GM19025 (cell line): Measurements from ENCODE around the gene CRADD.
"Not testable (repeated sequence)": the region's sequence is repeated elsewhere in the genome, so short reads cannot be mapped to it uniquely, and the experiment has no call there.

Experiments
- ATAC-seq: cut with Tn5 transposase; IDR thresholded peaks from one replicate; pipeline ENCODE4 v1.9.1; 2021; ENCODE audit warnings: mild to moderate bottlenecking, low read depth, moderate library complexity; ENCODE audit not compliant: unreplicated experiment

The CRADD gene

DNA sequence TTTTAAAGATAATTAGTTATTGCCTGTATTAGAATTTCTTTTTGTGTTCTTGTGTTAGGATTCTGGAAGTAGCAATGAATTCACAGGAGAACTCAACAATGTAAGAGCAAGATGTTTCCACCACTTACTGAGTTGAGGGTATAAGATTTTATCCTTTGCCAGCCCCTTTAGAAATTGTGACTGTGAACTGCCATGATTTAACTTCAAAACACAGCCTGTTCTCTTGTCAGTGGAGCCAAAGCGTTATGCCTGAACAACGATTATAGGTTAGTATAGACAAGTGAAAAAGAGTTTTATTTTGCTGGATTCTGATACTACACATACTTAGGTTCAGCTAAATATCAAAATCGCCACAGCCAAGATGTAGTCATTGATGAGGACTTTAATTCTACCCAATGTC lies 101.6 kb downstream of the CRADD start:
- ATAC-seq: no peak

DNA sequence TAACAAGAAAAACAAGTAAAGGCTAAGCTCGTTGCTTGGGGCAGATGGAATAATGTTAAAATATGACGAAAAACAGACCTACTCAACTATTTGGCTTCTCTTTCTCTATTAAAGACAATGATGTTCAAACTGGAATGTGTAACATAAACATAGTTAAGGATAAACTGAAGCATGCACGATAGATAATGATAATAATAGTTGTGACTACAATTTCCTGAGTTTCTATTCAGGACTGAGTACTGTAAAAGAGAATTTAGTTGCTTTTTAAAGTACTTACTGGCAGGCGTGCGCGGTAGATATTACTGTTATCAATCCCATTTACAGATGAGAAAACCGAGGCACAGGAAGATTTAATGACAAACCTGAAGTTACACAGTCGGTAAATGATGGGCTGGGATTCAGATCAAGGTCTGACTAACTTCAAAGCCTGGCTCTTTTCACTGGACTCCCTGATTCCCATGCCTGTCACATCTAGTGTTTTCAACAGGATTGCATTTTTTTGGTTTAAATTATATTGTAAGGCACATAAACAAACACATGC lies 103.0 kb downstream of the CRADD start:
- ATAC-seq: no peak

DNA sequence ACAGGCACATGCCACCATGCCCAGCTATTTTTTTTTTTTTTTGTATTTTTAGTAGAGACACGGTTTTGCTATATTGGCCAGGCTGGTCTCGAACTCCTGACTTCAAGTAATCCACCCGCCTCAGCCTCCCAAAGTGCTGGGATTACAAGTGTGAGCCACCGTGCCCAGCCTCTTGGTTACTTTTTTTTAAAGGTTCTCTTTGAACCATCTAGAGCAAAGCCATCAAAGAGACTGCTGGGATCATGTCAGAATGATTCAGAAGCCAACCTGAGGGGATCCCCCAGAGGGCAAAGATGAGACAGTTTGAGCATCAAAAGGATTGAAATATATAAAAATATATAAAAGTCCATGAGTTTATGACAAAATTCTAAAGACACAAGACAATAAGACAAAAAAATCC lies 103.7 kb downstream of the CRADD start:
- not testable (repeated sequence) for ATAC-seq

DNA sequence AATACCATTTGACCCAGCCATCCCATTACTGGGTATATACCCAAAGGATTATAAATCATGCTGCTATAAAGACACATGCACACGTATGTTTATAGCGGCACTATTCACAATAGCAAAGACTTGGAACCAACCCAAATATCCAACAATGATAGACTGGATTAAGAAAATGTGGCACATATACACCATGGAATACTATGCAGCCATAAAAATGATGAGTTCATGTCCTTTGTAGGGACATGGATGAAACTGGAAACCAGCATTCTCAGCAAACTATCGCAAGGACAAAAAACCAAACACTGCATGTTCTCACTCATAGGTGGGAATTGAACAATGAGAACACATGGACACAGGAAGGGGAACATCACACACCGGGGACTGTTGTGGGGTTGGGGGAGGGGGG lies 104.8 kb downstream of the CRADD start:
- ATAC-seq: not testable (repeated sequence)

GRCh38 chr12:93782853-93783252 lies 105.7 kb downstream of the CRADD start:
- ATAC-seq: no peak

- ATAC-seq: no peak
Measured at GRCh38 chr12:93783832-93784231, 106.7 kb downstream of the CRADD start.

GRCh38 chr12:93784339-93785086 lies 107.3 kb downstream of the CRADD start:
- no peak for ATAC-seq

DNA sequence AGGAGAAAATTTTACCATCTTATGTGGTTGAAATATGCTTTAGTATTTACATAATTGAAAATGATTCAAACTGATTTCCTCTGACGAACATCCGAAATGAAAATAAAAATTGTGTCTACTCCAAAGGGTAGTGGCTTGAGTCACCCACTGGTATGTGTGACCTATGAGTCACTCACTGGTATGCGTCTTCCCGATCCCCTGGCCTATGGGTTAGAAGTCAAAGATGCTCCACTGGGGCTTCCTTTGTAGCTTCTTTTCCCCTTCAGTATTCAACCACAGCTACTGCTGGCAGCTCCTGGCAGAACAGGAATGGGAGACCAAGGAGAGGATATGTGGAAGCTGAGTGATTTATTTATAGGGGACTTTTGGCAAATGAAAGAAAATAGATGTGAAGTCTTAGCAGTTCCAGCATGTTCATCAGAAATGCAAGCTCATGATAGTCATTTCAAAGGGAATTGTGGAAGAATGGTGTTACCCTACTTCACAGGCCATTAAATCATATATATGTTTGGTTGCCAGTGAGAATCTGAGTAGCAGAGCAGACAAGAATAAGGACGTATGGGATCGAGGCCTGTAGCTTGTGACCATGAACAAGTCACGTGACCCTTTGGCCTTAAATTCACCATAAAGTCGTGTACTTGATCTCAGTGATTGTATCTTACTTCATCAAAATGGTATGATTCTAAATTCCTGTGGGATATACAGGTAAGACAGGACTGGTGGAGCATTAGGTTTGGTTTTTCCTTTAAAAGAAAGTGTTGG lies 108.3 kb downstream of the CRADD start:
- no peak for ATAC-seq

- no peak for ATAC-seq
Measured at GRCh38 chr12:93786656-93787397, 109.7 kb downstream of the CRADD start.

GRCh38 chr12:93788853-93789252 lies 111.7 kb downstream of the CRADD start:
- ATAC-seq: no peak

- no peak for ATAC-seq
Measured at GRCh38 chr12:93789767-93790166, 112.6 kb downstream of the CRADD start.

GRCh38 chr12:93790472-93791152 lies 113.4 kb downstream of the CRADD start:
- no peak for ATAC-seq

DNA sequence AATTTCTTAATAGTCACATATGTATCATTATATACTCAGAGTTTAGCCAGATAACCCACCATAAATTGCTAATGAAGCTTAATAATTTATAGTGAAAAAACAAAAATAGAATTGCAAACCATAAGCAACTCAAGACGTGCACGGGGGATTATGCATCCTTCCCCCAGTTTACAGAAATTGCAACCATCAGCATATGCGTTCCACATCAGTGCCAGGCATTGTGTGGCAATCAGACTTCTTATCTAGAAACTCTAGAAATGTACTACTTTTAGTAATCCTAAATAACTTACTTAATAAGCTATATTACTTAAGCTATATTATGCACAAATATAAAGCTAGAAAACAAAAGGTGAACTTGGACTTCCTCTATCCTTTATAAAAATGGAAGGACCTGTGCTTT lies 115.8 kb downstream of the CRADD start:
- no peak for ATAC-seq

DNA sequence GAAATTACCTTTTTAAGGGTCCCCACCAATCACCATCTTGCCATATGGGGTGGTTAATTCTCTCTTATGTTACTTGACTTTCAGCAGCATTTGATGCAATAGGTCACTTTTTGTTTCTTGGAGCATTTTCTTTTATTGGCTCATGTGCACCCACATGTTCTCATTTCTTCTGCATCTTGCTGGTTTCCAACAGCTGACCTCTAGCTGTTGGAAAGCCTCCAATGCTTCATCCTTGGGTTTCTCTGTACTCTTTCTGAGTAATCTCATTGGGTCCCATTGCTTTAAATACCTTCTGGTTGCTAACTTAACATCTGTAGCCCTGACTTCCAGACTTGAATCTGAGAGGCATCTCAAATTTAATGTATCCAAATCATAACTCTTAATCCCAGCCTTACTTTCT lies 116.8 kb downstream of the CRADD start:
- no peak for ATAC-seq

DNA sequence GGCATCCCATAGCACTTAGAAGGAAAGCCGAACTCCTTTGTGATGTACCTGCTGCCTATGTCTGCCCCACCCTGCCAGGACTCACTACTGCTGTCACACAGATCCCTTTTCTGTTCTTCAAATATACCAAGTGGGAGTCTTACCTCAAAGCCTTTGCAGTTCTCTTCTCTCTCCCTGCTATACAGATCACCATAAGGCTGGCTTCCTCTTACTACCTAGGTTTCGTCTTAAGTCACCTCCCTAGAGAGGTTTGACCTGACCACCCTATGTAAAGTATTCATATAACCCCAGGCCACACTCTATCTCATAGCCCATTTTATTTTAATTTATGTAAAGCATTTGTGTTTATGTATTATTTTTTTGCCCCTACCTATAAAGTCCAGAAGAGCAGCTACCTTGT lies 117.6 kb downstream of the CRADD start:
- no peak for ATAC-seq

DNA sequence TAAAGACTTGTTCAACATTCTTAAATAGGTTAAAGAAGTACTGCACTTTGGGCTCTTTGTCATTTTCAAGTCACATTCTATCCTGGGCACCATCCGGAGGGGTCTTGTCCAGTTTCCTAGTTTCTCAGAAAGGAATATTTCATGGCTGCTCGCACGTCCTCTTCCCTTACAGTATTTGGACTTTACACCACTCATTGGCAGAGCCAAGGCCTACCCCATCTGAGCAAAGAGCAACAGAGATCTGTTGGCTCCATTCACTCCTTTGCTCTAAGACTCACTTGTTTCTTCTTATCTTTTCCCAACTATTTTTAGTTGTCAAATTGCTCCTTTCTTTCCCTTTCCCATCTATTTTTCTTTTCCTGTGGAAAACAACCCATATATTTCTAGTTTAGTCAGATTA lies 118.2 kb downstream of the CRADD start:
- no peak for ATAC-seq

- ATAC-seq: no peak
Measured at GRCh38 chr12:93796729-93797128, 119.6 kb downstream of the CRADD start.

DNA sequence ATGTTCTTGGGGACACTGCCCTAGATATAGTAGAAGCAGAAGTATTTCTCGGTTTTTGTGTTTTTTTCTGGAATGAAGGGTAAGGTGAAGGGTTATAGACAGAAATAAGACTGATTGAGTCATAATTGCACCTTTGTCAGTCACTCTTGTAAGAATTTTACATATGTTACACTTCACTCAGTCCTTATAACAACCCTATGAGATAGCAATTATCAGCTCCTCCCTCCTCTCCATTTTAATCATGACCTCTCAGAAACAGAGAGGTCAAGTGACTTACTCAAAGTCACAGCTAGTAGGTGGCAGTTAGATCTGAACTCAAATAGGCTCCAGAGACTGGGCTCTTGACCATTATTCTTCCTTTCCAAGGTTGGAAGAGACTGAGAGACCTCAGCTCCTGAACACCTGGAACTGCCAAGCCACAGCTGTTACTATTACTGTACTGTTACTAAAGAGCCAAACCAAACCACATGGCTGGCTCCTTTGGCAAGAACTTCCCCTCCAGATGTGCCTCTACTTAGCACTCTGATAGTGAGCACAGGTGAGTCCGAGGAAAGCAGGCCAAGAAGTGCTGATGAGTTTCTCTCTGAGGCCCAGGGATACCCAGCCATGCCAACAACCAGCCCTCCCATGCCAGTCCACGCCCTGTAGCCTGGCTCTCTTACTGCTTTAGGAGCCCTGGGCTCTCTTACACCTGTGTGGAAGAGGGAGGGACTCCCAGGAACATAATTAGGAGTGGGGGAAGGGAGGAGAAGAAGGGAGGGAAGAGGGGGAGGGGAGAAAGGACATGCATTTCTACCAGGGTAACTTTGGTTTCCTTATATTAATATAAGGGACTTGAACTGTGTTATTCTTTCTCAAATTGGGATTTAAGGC lies 121.3 kb downstream of the CRADD start:
- ATAC-seq: no peak

DNA sequence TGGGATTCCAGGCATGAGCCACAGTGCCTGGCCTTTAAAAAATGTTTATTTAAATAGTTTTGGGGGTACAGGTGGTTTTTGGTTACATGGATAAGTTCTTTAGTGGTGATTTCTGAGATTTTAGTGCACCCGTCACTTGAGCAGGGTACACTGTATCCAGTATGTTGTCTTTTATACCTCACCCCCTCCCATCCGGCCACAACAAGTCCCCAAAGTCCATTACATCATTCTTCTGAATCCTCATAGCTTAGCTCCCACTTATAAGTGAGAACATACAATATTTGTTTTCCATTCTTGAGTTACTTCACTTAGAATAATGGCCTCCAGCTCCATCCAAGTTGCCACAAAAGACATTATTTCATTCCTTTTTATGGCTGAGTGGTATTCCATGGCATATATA lies 124.5 kb downstream of the CRADD start:
- not testable (repeated sequence) for ATAC-seq

- no peak for ATAC-seq
Measured at GRCh38 chr12:93802293-93802692, 125.1 kb downstream of the CRADD start.
